HFFc6 (cell line): ENCODE results near the gene LIG1. TPM values are rescaled to one million over a fixed set of nuclear protein-coding genes. Genes with fewer than 3 reads are reported as not detected.

Source experiments
- DNase-seq: peaks from one replicate; pipeline ENCODE4 v3.0.0-alpha.2; 2018
- H3K27ac Mint-ChIP-seq: 2 replicates; pipeline ENCODE4 v1.8.0; 2020; ENCODE audit warnings: mild to moderate bottlenecking, mixed read lengths
- H3K27me3 Mint-ChIP-seq: 2 replicates; pipeline ENCODE4 v1.8.0; 2021; ENCODE audit warnings: mild to moderate bottlenecking, moderate library complexity, mixed read lengths; ENCODE audit not compliant: insufficient read depth
- H3K36me3 Mint-ChIP-seq: 2 replicates; pipeline ENCODE4 v1.8.0; 2021; ENCODE audit warnings: low read depth, mixed read lengths
- H3K4me1 Mint-ChIP-seq: 2 replicates; pipeline ENCODE4 v1.8.0; 2020; ENCODE audit warnings: low read depth, mixed read lengths
- H3K4me3 Mint-ChIP-seq: 2 replicates; pipeline ENCODE4 v1.8.0; 2020; ENCODE audit warnings: mild to moderate bottlenecking, moderate library complexity, mixed read lengths
- H3K9me3 Mint-ChIP-seq: 2 replicates; pipeline ENCODE4 v1.8.0; 2020; ENCODE audit warnings: mild to moderate bottlenecking, mixed read lengths
- CTCF ChIP-seq: fragments of 200-600 bp; sonication (generic); IDR thresholded peaks from 2 replicates; pipeline ENCODE4 v1.5.0; 2021; ENCODE audit warnings: antibody characterized with exemption, mild to moderate bottlenecking
- total RNA-seq, 6 experiments: library from RNA; stranded (reverse); fragmentation: NEBNext Ultra II Directional; extraction: Animal tissue kit (Norgen Biotek cat#: 25700); gene quantifications; 2 replicates in 1 of 6; 3 replicates in 5 of 6; pipeline ENCODE4 v1.2.3, GENCODE V29; 2021

Gene LIG1
- total RNA-seq, 6 experiments from 2014 or later, result 25.9 to 55.8 (median 48.1) TPM

- TF ChIP-seq CTCF, result no peak
- H3K27ac Mint-ChIP-seq, result no peak overlapping the region
- no peak for DNase-seq
- H3K27me3 Mint-ChIP-seq, result no peaks in the 10 kb centered on the region
- H3K4me3 Mint-ChIP-seq, result no peak overlapping the region
- H3K9me3 Mint-ChIP-seq, result no peaks in the 10 kb centered on the region
- peaks cover 7% of the 10 kb centered on the region; the same call in 1 of the 2 replicates for H3K36me3 Mint-ChIP-seq
- no peaks in the 10 kb centered on the region; the same call in 1 of the 2 replicates for H3K4me1 Mint-ChIP-seq
Observed at GRCh38 chr19:48148576-48148975, 21.6 kb downstream of the LIG1 start.

GRCh38 chr19:48147597-48148175 lies 22.5 kb downstream of the LIG1 start:
- no peaks in the 10 kb centered on the region for H3K27me3 Mint-ChIP-seq
- H3K4me3 Mint-ChIP-seq, result no peak overlapping the region
- DNase-seq, result no peak
- no peak for TF ChIP-seq CTCF
- no peak overlapping the region for H3K27ac Mint-ChIP-seq
- peaks cover 7% of the 10 kb centered on the region; the same call in 1 of the 2 replicates for H3K36me3 Mint-ChIP-seq
- H3K9me3 Mint-ChIP-seq, result no peaks in the 10 kb centered on the region
- H3K4me1 Mint-ChIP-seq, result no peaks in the 10 kb centered on the region; the same call in 1 of the 2 replicates

- DNase-seq, result no peak
- Mint-ChIP-seq H3K4me3 (no peak overlapping the region), H3K36me3 (peaks cover 21% of the 10 kb centered on the region), H3K27me3 (peaks cover 4% of the 10 kb centered on the region), H3K4me1 (no peaks in the 10 kb centered on the region), H3K9me3 (no peaks in the 10 kb centered on the region), H3K27ac (no peak overlapping the region)
- TF ChIP-seq CTCF, result no peak
Observed at GRCh38 chr19:48139053-48139452, 31.1 kb downstream of the LIG1 start.

GRCh38 chr19:48137411-48137810 lies 32.7 kb downstream of the LIG1 start:
- no peak overlapping the region for H3K27ac Mint-ChIP-seq
- no peaks in the 10 kb centered on the region for H3K4me1 Mint-ChIP-seq
- DNase-seq, result no peak
- peaks cover 16% of the 10 kb centered on the region for H3K36me3 Mint-ChIP-seq
- no peak overlapping the region for H3K4me3 Mint-ChIP-seq
- peaks cover 4% of the 10 kb centered on the region for H3K27me3 Mint-ChIP-seq
- no peaks in the 10 kb centered on the region for H3K9me3 Mint-ChIP-seq
- no peak for TF ChIP-seq CTCF

- H3K36me3 Mint-ChIP-seq, result peaks cover 15% of the 10 kb centered on the region
- peaks cover 4% of the 10 kb centered on the region for H3K27me3 Mint-ChIP-seq
- no peaks in the 10 kb centered on the region for H3K4me1 Mint-ChIP-seq
- H3K9me3 Mint-ChIP-seq, result no peaks in the 10 kb centered on the region
- H3K4me3 Mint-ChIP-seq, result no peak overlapping the region
- no peak overlapping the region for H3K27ac Mint-ChIP-seq
- no peak for TF ChIP-seq CTCF
- DNase-seq, result no peak
Observed at GRCh38 chr19:48136547-48136946, 33.6 kb downstream of the LIG1 start.
